DMS53 treated with DMSO at 0.1 percent for 48 hours (cell line): Measurements from ENCODE around the gene RAB3D.

Experiments
- DNase-seq: peaks from one replicate; lab custom pipeline; 2025; ENCODE audit not compliant: unreplicated experiment; lab: John Stamatoyannopoulos, UW

The RAB3D gene

GRCh38 chr19:11299946-11300810 lies 39.3 kb downstream of the RAB3D start:
- DNase-seq, result no peak

GRCh38 chr19:11296264-11296663 lies 43.2 kb downstream of the RAB3D start:
- no peak for DNase-seq

DNA sequence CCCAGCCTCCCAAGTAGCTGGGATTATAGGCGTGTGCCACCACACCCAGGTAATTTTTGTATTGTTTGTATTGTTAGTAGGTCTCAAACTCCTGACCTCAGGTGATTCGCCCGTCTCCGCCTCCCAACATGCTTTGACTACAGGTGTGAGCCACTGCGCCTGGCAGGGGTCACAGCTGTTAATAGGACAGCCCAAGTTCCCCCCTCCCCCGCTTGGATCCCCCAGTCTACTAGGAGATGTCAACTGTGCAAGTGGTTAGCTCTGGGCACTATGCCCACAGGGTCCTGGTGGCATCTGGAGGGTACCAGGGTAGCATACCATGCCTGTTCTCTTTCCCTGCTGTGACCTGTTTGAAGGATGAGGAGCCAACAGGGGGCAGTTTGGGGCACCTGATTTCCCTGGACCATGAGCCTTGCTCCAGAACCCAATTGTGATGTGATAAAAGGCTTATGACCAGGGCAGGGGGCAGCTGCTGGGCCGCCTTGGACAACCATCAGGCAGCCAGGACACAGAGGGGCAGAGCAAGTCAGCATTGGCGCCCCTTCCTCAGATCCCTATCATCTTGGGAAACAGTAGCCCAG lies 43.7 kb downstream of the RAB3D start, which contains the start of gene TSPAN16:
TSPAN16 (plus strand) TSS at position 496 of the 581 bp plus-strand sequence. CDS start 138 bp downstream, outside the sequence.
- DNase-seq, result no peak

DNA sequence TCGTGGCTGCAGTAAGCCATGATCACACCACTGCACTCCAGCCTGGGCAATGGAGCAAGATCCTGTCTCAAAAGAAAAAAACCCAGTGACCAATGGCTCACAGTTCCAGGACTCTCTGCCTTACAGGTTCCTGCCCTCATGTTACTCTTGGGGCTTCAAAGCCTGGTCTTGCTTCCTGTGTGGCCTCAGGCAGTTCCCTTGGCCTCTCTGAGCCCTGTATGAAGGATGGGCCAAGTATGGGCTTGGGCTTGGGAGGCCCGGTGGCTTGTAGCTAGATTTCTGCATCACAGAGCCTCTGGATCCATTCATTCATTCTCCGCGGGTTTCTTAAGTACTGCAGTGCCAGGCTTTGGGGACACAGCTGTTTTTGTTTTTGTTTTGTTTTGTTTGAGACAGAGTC lies 44.3 kb downstream of the RAB3D start:
- DNase-seq, result no peak

DNA sequence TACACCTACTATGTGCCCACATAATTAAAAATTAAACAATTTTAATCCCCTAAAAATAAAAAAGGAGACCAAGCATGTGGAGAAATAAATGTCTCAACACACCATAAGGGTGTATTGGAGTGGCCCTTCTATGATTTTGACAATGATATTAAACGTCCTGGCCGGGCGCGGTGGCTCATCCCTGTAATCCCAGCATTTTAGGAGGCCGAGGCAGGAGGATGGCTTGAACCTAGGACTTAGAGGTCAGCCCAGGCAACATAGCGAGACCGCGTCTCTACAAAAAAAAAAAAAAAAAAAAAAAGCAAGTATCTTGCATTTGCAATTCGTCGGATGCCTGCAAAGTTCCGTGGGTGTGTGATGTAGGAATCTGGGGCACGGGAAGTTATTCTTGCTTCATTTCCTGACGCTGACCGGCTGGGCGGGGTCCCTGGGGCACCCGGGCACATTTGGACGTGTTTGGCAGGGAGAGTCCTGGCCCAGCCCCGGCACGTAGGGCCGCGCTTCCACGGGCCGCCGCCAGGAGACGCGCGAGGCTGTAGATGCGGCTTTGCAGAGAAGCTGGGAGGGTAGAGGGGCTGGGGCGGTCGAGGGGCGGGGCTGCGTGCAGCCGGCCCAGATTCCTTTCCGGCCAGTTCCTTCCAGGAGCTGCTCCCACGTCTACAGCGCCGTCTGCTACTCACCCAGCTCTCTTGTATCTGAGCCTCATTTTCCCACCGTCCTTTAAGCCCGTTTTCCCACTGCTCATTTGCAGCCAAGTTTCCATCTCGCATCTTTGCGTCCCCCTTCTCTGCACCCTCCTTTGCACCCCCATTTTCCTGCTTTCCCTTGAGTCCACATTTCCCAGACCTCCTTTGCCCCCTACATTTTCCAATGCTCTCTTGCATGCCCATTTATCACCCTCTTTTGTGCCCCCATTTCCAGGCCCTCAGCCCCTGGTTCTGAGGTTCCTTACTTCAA lies 45.7 kb downstream of the RAB3D start:
- DNase-seq, result peak; percentile 69

DNA sequence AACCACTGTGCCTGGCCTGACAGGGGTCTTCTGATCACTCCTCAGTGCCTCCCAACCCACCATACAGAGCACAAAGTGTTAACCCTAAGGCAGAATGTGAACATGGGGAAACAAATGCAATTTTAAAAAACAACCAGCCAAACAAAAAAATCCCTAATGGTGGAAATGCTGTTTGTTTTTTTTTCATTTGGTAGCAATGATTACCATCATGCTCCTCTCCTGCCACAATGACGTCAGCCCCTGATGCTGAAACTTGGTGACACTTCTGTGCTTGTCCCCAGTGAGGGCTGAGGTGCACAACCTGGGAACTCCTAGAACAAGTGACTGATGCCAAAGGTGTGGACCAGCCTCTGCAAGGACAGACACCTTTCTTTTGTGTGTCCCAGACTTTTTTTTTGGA lies 47.5 kb downstream of the RAB3D start:
- no peak for DNase-seq

DNA sequence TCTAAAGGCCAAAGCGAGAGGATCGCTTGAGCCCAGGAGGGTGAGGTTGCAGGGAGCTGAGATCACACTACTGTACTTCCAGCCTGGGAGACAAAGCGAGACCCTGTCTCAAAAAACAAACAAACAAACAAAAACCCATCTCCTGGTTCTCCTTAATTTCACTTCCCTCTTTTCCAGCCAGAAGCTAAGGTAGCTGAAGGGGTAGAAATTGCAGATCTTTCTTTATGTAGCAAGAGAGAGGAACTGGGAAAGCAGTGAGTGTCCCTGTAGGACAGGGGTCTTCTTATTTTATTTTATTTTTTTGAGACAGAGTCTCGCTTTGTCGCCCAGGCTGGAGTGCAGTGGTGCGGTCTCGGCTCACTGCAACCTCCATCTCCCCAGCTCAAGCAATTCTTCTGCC lies 48.0 kb downstream of the RAB3D start:
- DNase-seq, result no peak

DNA sequence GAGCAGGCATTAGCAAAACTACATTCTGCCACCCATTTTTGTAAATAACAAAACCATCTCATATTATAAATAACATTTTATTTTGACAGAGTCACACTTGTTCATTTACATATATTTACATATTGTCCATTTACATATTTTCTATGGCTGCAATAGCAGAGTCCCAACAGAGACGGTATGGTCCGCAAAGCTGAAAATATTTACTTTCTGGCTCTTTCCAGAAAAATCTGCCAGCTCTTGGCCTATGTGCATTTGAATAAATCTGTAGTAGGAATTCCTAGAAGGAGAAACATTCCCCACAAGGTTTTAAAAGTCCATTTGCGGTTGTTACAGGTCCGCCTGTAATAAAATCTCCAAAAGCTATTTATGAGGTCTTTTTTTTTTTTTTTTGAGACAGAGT lies 49.2 kb downstream of the RAB3D start:
- DNase-seq, result no peak

GRCh38 chr19:11288349-11288748 lies 51.1 kb downstream of the RAB3D start:
- no peak for DNase-seq

DNA sequence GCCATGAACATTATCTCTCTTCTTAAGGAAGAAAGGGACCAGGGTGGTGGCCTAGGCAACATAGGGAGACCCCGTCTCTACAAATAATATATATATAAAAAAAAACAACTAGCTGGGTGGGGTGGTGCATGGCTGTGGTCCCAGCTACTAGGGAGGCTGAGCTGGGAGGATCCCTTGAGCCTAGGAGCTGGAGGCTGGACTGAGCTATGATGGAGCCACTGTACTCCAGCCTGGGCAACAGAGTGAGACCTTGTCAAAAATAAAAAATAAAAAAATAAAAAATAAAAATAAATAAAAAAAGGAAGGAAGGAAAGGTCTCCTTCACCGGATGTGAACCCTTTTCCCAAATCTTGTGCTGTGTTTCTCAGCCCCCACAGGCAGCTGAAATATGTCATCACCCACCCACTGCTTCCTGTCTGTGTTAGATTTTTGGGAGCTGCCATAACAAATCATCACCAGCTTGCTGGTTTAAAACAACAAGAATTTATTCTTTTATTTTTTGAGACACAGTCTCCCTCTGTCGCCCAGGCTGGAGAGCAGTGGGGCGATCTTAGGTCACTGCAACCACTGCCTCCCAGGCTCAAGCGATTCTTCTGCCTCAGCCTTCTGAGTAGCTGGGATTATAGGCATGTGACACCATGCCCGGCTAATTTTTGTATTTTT lies 53.0 kb downstream of the RAB3D start:
- DNase-seq, result no peak

GRCh38 chr19:11284515-11284914 lies 54.9 kb downstream of the RAB3D start:
- no peak for DNase-seq

DNA sequence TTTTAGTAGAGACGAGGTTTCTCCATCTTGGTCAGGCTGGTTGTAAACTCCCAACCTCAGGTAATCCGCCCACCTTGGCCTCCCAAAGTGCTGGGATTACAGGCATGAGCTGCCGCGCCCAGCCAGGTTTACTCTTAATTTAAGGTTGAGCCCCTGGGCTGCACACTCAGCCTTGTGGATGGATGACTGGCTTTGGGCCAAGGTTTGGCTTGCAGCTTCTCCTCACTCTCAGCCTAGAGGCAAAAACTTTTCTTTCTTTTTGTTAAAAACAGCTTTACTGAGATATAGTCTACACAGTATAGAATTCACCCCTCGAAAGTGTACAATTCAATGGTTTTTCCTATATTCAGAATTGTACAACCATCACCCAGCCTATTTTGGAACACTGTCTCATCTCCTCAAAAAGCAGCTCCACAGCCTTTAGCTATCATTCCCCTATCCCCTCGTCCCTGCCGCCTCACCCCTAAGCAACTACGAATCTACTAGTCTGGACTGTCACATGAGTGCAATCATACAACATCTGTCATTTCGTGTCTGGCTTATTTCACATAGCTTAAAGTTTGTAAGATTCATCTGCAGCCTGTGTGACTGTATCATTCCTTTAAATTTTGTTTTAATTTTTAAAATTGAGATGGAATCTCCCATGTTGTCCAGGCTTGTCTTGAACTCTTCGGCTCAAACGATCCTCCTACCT lies 58.0 kb downstream of the RAB3D start:
- DNase-seq, result no peak

DNA sequence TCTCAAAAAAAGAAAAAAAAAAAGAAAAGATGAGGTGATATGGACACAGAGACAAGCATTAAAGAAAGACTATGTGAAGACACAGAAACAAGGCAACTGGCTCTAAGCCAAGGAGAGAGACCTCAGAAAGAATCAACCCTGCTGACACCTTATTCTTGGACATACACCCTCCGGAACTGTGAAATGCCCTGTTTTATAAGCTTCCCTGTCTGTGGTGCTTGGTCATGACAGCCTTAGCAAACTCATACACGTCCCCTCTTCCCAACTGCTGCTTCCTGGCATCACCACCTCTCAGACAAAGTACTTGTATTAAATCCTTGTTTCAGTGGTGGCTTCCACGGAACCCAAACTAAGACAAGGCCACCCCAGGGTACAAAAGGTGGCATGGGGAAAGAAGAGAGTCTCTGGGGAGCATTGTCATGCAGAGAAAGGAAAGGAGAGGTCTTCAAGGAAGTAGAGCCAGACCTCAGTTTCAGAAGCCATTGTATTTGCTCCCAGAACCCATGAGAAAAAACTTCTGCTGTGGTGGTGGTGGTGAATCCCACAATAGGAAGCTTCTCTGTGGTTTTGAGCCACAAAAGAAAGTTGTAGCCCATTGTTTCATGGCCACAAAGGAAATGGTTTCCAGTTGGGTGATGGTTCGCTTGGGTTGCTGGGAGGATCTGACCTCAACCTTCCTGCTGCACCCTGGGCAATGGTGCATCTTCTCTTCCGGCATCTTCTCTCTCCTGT lies 59.8 kb downstream of the RAB3D start:
- no peak for DNase-seq

- DNase-seq, result no peak
Observed at GRCh38 chr19:11278670-11279069, 60.8 kb downstream of the RAB3D start.

DNA sequence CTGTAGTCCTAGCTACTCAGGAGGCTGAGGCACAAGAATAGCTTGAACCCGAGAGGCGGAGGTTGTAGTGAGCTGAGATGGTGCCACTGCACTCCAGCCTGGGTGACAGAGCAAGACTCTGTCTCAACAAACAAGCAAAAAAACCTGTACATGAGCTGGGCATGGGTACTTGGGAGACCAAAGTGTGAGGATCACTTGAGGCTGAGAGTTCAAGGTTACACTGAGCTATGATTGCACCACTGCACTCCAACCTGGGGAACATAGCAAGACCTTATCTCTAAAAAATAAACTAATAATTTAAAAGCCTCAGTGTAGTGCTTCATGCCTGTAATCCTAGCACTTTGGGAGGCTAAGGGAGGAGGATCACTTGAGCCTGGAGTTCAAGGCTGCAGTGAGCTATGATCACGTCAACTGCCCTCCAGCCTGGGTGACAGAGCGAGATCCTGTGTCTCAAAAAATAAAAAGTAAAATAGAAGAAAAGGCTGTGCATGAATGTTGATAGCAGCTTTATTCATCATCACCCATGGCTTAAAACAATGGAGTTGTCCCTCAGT lies 64.8 kb downstream of the RAB3D start:
- no peak for DNase-seq

DNA sequence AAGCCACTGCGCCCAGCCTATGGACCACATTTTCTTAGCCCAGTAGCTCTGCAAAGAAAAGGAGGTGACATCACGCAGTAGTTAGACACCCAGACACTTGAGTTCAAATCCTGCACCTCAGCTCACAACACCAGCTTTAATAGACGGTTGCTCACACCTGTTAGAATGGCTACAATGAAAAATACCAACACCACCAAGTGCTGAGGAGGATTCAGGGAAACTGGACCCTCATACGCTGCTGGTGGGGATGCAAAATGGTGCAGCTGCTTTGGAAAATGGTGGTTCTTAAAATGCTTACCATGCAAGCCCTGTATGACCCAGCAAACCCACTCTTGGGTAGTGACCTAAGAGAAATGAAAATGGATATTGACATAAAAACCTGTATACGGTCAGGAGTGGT lies 65.5 kb downstream of the RAB3D start:
- no peak for DNase-seq

DNA sequence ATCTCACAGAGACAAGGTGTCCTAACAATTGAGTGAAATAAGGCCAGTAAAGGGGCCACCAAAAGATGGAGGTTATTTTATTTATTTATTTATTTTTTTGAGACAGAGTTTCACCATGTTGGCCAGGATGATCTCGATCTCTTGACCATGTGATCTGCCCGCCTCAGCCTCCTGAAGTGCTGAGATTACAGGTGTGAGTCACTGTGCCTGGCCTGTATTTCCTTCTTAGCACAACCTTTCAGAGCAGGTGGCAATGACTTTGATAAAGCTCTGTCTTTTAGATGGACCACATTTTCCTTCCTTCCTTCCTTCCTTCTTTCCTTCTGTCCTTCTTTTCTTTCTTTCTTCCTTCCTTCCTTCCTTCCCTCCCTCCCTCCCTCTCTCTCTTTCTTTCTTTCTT lies 66.2 kb downstream of the RAB3D start:
- DNase-seq, result no peak
